GM19395 (cell line): Measurements from ENCODE around the gene RPL37A.
"Not testable (repeated sequence)": the region's sequence is repeated elsewhere in the genome, so short reads cannot be mapped to it uniquely, and the experiment has no call there.

ENCODE experiments used
- ATAC-seq: cut with Tn5 transposase; IDR thresholded peaks from one replicate; pipeline ENCODE4 v1.9.1; 2021; ENCODE audit warnings: mild to moderate bottlenecking, moderate library complexity; ENCODE audit not compliant: unreplicated experiment

Gene RPL37A

DNA sequence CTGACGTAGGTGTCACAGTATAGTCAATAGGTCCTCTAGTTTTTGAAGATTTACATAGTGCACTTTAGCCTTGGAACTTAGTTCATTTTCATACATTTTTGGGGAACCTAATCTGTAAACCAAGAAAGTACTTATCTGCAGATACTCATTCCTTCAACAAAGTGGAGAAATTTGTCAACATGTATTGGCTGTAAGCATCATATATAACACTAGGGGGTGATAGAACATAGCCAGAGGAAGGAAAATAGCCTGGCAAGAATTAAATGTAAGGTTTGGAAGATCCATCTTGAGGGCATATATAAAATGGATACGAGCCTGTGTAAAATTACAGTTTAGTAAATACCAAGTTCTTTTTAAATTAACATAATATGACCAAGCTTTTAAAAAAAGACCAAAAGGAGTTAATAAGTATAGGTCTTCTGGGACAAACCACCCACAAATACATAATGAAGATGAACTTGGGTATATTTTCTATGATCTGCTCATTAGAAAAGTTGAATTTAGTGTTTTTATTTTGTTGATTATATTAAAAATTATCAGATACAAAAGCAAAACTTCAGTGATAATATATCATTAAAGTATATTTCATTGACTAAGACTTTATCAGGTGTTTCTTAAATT is 18.2 kb downstream of the RPL37A start:
- no peak for ATAC-seq

DNA sequence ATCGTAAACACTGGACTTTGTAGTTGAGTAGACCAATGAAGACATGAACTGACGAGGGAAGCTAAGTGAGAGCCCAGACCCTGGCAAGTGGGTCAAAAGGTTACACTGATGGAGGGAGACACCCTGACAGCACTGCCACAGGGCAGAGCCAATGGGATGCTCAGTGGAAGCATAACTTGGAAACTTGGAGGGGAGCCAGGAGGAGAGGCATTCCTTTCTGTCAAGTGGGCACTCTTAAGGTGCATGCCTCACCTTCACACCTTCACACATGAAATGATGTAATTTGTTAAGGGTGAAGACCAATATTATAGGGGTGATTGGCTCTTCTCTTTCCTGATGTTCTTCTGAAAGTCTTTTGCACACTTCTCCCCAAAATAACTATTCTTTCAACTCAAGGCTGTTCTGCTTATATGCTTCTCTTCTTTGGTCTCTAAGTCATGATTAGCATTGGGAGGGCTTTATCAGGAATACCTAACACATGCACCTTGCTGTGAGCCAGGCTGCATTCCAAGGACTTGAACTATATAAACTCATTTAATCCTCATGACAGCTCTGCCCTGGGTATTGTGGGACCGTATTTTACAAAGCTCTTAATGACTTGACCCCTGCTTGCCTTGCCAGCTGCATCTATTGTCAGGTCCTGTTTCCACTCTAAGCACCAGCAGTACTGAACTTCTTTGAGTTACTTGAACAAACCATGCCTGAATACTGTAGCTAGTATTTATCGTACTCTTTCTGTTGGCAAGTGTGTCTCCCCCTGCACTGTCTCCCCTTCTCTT is 19.0 kb downstream of the RPL37A start:
- ATAC-seq: no peak

DNA sequence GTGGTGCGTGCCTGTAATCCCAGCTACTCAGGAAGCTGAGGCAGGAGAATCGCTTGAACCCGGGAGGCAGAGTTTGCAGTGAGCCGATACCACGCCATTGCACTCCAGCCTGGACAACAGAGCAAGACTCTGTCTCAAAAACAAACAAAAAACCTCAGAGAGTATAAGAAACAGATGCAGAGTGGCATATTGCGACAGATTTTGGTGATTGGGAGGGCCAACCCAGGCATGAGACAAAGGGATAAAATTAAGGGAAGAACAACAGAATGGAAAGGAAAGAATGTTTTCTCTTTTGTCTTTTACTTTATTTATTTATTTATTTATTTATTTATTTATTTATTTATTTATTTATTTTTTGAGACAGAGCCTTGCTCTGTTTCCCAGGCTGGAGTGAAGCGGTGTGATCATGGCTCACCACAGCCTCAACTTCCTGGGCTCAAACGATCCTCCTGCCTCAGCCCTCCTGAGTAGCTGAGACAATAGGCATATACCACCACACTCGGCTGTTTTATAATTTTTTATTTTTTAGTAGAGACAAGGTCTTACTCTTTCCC is 20.0 kb downstream of the RPL37A start:
- not testable (repeated sequence) for ATAC-seq

DNA sequence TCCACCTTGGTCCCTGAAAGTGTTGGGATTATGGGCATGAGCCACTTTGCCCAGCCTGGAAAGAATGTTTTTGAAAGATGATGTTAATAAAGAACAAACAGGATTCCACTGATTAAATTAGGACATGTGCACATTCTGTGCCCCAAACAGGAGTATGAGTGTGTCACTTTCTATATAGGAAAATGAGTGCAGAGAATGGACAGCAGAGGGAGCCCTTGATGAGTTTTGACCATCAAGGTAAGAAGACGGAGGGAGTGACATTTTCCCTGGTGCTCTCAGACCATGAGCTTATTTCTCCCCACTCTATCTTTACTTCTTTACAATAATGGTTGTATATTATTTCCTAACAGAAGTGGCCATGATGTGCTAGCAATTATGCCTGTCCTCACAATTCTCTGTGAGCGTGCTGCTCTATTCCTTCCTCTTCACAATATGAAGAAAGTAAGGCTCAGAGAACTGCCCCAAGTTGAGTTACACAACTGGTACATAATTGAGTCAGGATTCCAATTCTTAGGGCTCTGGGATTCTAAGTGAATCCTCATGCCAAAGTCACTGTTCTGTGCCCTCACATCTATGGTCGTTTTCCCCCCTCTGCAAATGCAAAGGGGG is 20.6 kb downstream of the RPL37A start:
- peak; percentile 80 for ATAC-seq

DNA sequence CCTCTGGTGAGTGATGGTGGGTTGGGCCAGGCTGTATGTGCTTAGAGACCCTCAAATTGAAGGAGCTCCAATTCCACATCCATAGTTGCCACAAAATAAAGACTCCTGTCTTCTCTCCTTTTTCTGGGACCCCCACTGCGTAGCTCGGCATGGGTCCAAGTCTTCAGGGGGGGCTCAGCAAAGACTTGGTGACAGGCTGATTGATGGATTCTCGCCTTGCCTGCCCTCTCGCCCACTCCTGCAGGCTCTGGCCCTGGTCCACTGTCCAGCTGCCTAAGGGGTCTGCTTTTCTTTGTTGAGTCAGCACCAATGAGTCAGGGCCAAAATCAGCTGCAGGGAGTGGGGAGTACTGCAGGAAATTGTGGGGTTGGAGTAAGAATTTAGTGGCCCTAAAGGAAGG is 21.5 kb downstream of the RPL37A start:
- ATAC-seq: no peak

DNA sequence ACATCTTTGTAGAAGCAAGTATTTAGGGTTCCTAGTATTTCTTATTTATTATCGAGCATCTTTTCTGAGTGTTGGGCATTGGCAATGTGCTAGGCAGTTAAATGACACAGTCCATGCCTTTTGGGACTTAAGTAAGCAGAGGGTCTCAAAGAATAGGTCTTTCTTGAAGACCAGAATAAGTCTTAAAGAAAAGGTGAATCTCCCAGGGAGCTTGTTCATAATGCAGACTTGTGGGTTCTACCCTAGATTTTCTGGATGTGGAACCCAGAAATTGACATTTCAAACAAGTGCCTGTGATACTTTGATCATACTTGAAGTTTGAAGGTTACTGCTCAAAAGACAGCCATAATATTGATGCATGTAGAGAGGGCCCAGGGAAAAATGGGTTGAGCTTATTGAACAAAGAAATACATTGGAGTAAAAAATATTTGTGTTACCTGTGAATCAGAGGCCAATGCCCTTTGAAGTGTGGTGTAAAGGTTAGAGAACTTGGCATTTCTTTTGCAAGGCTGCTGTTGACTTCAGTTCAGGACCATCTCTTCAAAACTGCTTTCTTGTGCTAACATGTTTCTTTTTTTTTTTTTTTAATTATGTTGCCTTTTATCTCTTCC is 24.4 kb downstream of the RPL37A start:
- ATAC-seq: no peak

DNA sequence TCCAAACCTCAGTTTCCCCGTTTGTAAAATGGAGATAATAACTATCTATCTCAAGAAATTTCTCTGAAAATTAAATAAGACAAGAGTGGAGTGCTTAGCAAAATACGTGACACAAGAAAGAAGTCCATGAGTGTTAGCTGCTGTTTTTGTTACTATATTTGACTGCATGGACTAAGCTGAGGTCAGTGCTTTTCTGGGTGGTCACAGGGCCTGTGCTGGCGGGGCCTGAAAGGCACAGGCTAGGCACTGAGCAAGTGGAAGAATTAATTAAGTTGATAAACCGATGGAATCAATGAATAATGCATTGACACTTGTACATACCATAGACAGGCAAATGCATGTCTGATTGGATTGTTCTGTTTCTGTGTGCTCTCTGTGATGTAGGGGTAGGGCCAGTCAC is 27.3 kb downstream of the RPL37A start:
- ATAC-seq: no peak

DNA sequence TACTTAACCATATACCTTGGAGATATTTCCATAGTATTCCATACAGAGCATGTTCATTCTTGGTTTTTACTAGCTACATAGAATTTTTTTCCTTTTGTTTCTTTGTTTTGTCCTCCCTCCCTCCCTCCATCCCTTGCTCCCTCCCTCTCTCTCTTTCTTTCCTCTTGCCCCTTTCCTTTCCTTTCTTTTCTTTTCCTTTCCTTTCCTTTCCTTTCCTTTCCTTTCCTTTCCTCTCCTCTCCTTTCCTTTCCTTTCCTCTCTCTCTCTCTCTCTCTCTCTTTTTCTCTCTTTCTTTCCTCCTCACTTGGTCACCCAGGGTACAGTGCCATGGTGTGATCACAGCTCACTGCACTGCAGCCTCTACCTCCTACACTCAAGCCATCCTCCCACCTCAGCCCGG is 28.3 kb downstream of the RPL37A start:
- ATAC-seq: no peak

DNA sequence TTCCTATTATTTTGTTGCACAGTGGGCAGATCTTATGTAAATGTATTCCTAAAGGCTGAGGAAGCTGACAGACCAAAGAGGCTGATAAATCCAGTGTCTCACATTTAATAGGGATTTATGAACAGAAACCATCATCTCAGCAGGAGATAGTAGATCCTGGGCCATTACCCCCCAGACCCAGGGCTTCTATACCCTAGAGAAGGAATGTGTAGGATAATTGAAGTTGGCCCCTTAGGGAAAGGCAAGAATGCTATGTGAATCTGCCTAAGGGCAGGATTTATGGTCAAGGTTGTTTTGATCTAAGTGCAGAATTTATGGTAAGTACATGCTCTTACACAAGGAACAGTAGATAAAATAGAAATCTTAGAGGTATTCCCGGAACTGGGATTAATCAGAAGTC is 29.0 kb downstream of the RPL37A start:
- ATAC-seq: no peak

DNA sequence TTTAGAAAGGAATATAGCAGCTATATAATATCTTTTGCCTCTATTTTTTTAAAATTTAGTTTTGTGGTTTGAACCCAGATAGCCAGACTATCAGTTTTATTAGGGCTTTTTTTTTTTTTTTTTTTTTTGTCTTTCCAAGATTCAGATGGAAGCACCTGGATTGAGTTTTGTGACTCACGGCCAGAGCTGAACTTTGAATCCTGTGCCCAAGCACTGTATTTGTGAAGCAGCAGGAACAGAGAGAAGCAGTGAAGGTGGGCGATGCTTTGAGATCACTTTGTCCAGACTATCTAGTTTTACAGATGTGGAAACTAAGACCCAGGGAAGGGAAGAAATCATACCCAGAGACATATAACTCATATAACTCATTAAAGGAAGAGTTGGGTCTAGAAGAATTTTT is 33.9 kb downstream of the RPL37A start:
- ATAC-seq: no peak

DNA sequence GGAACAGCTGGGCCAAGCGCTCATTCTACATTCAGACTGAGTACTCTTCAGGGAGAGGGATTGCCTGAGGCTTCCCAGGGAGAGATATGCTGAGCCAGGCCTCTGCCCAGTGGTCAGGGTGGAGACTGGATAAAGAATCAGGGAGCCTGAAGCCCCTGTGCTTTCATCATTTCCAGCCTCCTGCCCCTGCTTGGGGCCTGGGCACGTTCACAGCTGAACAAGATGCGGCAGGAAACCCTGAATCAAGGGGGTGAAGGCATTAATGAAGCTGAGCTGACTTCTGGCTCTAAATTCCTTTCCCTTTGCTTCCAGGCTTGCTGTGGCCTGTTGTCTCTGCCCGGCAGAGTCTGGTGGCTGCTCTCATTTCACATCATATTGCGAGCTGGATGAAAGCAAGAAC is 35.0 kb downstream of the RPL37A start:
- no peak for ATAC-seq

DNA sequence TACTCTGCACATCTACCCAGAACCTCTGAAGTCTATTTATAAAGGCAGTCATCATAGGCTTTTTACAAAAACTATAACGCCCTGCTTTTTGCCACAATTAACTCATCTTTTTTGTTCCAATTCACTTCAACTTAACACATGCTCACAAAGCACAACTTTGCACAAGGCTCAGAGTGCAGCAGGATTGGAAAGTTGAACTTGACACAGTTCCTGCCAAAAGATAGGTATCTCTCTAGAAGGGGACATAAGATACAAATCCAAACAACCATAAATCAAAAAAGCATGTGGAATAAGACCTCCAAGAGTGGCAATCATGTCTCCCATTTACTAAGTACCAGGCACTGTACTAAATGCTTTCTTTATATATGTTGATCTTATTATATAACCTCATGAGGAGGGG is 36.2 kb downstream of the RPL37A start:
- ATAC-seq: no peak

DNA sequence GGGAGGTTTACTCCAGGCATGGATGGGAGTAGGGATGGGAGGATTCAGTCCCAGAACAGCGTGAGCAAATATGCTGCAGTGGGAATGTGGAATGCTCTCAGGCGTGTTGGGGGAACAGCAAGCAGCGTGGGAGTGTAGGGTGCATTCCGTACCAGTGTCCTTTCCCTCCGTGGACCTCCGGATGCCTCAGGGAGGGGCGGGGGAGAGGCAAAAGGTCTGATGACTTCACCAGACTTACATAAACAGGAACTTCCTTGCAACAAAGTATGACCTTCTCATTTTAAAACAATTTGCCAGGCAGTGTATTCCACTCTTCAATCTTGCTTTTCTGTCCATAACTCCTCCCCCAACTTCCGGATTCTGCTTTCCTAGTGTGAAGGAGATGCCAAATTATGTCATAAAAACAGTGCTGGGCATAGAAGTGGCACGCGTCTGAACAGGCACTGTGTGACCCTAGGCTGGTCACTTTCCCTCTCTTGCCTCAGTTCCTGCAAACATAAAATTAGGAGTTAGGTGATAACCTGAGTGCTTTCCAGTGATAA is 36.9 kb downstream of the RPL37A start:
- ATAC-seq: no peak

DNA sequence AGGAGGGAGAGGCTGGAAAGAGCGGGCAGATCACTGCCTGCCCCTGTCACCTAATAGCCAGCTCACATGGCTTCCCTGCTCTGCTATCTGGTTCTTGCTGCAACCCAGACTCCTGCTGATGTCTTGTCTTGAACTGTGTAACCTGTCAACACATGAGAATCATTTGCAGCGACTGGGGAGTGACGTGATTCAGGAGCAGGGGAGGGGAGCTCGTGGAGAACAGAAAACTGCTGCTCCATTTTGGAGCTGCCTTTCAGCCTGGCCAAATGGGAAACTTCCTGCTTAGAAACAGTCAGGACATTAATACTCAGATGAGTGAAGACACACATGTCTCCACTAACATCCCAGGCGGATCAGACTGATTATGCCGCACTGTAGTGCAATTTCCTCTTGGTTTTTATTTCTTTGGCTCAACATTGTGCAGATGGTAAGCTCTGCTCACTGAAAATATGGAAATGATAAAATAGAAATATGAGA is 38.1 kb downstream of the RPL37A start:
- no peak for ATAC-seq

DNA sequence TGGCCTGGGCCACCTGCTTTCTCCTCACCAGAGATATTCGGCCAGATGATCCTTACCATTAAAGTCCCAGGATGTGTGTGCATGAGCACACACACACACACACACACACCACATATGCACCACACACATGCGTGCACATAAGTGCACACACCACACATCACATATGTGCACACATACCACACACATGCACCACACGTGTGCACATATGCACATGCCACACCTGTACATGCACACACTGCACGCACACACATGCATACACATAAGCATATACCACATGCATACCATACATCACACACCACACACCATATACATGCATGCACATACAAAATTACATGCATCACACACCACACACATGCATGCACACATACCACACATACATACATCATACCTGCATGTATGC is 38.7 kb downstream of the RPL37A start:
- ATAC-seq: no peak

DNA sequence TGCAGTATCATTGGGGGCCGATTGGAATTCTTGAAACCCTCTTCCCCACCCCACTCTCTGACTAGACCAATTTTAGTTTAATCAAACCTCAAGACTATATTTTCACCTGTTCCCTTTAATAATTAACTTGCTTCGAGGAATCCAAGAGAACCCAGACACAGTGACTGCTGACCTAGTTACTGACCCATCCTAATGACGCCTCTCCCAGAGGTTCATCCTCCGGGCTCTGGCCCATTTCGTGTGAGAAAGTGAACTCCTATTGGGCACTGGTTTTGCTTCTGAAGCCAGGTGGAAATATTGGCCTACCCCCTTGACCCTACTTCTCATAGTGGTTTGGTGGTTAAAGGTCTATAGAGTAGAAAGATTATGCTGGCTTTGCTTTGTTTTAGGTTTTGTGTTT is 39.9 kb downstream of the RPL37A start:
- no peak for ATAC-seq

DNA sequence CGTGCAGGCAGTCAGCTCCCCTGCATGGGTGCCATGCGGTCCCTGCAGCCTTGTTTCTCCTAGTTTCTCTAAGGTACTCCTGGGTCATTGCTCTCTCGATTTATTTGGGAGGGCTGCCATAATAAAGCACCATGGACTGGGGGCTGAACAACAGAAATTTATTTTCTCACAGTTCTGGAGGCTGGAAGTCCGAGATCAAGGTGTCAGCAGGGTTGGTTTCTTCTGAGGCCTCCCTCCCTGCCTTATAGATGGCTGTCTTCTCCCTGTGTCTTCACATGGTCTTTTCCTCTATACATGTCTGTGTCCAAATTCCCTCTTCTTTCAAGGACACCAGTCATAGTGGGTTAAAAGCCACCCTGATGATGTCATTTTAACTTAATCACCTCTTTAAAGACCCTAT is 40.5 kb downstream of the RPL37A start:
- ATAC-seq: no peak

DNA sequence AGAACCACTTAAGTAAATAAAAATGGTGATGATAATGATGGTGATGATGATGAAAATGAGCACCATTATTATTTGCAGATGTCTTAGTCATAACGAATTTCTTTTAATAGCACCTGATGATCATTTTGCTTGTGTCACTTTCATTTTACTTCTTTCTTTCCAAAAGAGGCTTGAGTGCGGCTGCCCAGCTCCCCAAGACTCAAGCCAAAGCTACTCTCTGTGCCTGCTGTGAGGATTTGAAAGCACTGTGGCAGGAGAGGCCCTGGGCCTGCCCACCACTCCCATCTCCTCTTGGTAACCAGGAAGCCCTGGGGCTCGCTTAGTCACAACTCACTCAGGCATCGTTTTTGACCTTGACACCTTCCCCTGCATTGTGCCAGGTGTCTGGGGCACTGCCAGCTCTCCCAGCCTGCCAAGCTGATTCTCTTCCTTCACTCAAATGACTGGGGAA is 41.2 kb downstream of the RPL37A start:
- no peak for ATAC-seq

DNA sequence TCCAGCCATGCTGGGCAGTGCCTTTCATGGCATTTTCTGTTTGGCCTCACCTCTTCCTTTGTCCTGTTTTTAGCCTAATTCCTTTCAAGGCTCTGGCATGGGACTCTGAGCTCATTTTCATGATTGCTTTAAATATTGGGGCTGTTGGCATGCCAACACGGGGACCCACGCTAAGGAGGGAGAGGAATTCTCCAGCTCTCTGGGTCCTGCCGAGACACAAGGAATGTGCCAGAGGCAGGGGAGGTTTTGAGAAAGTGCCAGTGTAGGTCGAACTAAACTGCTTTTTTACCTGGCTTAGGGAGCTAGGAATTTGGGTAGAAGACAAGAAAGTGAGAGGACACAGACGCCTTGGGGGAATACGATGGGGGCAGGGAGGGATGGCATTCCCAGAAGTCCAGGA is 42.3 kb downstream of the RPL37A start:
- no peak for ATAC-seq

DNA sequence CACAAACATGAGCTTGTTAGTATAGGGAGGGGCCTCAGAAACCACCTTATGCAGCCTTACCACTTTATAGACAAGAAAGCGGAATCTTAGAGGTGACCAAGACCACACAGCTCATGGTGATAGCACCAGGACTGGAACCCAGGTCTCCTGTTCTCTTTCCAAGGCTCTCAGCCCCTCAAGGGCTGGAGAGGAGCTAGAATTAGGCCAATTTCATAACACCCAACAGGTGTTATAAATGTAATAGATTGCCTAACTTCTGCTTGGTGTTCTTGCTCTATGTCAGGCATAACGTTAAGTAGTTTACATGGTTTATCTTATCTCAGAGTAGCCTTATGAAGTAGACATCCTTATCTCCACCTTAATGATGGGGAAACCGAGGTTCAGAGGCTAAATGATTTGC is 42.9 kb downstream of the RPL37A start:
- no peak for ATAC-seq

DNA sequence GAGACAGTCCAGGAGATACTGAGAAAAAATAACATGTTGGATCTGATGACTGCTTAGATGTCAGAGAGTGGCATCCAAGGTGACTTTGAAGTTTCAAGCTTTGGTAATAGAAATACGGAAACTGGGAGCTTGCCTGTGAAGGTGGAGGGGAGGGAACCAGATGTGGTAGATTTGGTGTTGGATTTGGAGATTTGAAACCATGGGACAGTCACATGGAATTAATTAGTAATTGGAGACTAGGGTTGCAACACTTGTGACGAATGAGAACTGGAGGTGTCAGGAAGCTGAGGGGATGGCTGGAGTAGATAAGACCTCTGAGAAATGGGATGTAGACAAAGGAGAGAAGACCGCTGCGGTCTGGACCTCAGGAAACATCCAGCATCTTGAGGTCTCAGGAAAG is 46.7 kb downstream of the RPL37A start:
- no peak for ATAC-seq
